ENCODE measurements around the gene FGF14. TPM values are rescaled to one million over a fixed set of nuclear protein-coding genes. Genes with fewer than 3 reads are reported as not detected.

FGF14 gene
- total RNA-seq, 1 experiment from 2014 or later, result 0.22 TPM

DNA sequence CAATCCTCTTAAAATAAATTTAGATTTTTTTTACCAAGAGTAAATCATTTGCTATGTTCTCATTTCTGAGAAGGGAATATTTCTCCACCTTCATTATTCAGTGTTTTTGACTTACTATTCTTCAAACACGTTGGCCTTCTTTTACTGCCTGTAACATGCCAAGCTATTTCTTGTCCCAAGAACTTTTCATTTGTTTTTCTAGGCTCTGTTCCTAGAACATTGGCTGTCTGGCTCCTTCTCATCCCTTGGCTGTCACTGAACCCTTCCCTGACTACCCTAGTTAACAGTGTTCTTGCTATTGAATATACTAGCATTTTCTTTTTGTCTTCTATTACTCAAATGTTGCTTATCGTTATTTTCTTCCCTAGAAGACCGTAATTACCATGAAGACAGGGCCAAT is 701.2 kb downstream of the FGF14 start:
- no CpG with 5 or more reads among the region's 3 CpGs for WGBS (ENCODE audit: extremely low coverage, insufficient read length, low lambda C conversion rate)
- Histone ChIP-seq H2BK15ac (ENCODE audit: low read depth, low read length) (no peak overlapping the region), H2AFZ (ENCODE audit: low read length) (no peak overlapping the region), H2BK12ac (ENCODE audit: insufficient read length, low read depth, low read length) (no peak overlapping the region), H4K8ac (replicated peaks; ENCODE audit: insufficient read length, low read depth, low read length) (no peak overlapping the region), H3K4ac (ENCODE audit: low read depth, low read length) (no peak overlapping the region), H2BK5ac (ENCODE audit: insufficient read length, low read length) (no peak overlapping the region), H3K9ac (ENCODE audit: extremely low read depth, insufficient read length, low read length) (no peak overlapping the region), H4K5ac (ENCODE audit: insufficient read length, low read depth, low read length) (no peak overlapping the region), H3K79me2 (ENCODE audit: insufficient read depth, low read length) (no peaks in the 10 kb centered on the region), H2BK20ac (ENCODE audit: low read depth, low read length, poor library complexity, severe bottlenecking) (no peak overlapping the region), H4K20me1 (ENCODE audit: control insufficient read depth, insufficient read depth, insufficient read length) (no peaks in the 10 kb centered on the region), H3K23ac (ENCODE audit: insufficient read length, low read depth, low read length) (no peak overlapping the region), H2BK120ac (ENCODE audit: low read depth, low read length, poor library complexity, severe bottlenecking) (no peak overlapping the region), H3K18ac (ENCODE audit: insufficient read length, low read depth, low read length) (no peak overlapping the region), H3T11ph (ENCODE audit: low read length) (no peak overlapping the region), H3K23me2 (ENCODE audit: insufficient read length, low read depth, low read length, poor library complexity, severe bottlenecking) (no peaks in the 10 kb centered on the region), H3K9me3 (ENCODE audit: control insufficient read depth, low read depth, low read length) (no peaks in the 10 kb centered on the region), H3K56ac (ENCODE audit: insufficient read length, low read depth, low read length) (no peak overlapping the region), H3K4me2 (ENCODE audit: insufficient read depth, insufficient read length, low read length) (no peak overlapping the region), H2AK5ac (ENCODE audit: insufficient read length, low read length) (no peak overlapping the region), H3K27ac (ENCODE audit: insufficient read length, low read depth, low read length) (no peak overlapping the region), H4K91ac (ENCODE audit: insufficient read length, low read depth, low read length) (no peak overlapping the region), H3K4me1 (ENCODE audit: insufficient read depth, low read length) (no peaks in the 10 kb centered on the region), H3K79me1 (ENCODE audit: insufficient read depth, low read depth, low read length, poor library complexity, severe bottlenecking) (no peaks in the 10 kb centered on the region), H3K14ac (ENCODE audit: insufficient read depth, low read length) (no peak overlapping the region), H3K27me3 (ENCODE audit: insufficient read depth, low read length) (no peaks in the 10 kb centered on the region)
- DNase-seq, result no peak
- H3K9me3 Mint-ChIP-seq, result no peaks in the 10 kb centered on the region
- no peak overlapping the region; a peak in 1 of 5 replicates for H3K4me3 Mint-ChIP-seq
- peaks cover 6 to 16% of the 10 kb centered on the region in 2 experiments for H3K4me1 Mint-ChIP-seq
- no peaks in the 10 kb centered on the region; a peak in 1 of 7 replicates for H3K36me3 Mint-ChIP-seq (ENCODE audit: insufficient read depth in 1 of 3, low read depth in 3 of 3)
- no peak overlapping the region for H3K27ac Mint-ChIP-seq
- TF ChIP-seq, protein P1, sequence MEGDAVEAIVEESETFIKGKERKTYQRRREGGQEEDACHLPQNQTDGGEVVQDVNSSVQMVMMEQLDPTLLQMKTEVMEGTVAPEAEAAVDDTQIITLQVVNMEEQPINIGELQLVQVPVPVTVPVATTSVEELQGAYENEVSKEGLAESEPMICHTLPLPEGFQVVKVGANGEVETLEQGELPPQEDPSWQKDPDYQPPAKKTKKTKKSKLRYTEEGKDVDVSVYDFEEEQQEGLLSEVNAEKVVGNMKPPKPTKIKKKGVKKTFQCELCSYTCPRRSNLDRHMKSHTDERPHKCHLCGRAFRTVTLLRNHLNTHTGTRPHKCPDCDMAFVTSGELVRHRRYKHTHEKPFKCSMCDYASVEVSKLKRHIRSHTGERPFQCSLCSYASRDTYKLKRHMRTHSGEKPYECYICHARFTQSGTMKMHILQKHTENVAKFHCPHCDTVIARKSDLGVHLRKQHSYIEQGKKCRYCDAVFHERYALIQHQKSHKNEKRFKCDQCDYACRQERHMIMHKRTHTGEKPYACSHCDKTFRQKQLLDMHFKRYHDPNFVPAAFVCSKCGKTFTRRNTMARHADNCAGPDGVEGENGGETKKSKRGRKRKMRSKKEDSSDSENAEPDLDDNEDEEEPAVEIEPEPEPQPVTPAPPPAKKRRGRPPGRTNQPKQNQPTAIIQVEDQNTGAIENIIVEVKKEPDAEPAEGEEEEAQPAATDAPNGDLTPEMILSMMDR (conservative IDR thresholded peaks at IDR 0.05), result no peak
- H3K27me3 Mint-ChIP-seq (ENCODE audit: low read depth), result peaks cover 1% of the 10 kb centered on the region; the same call in 1 of the 2 replicates

Measured in H9 (cell line).